ENCODE results near the gene UBE2E2.

DNA sequence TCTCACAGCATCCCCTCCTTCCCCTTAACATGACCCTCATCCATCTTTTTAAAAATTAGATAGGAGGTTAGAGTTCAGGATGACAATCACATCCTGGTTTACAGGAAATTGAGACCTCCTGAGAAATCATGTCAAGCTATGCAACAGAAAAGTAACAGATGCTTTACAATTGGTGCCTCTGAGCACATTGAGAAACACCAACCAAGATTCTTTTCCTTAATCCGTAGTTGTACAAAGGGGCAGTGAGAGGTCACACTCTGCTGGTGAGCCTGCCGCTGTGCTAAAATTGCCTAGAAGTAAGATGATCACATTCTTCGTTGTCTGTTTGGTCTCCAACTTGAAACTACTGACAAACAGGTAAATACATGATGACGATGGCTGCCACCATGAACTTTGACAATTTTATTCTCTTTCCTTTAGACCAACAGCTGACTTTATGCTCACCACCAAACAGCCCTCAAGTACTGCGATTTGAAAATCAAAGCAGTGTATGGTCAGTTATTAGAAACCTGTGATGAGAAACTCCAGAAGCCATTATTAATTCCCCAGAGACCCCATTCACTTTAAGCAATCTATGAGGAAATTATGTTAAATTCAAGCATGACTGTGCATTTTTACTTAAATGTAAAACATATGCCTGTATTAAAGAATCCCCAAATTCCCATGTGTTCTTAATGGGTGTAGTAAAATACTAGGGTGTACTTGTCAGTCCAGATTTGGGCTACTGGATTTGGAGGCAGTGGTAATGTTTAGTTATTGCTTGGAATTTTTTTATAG, 392.0 kb downstream of the UBE2E2 start:
- TF ChIP-seq, protein P1, sequence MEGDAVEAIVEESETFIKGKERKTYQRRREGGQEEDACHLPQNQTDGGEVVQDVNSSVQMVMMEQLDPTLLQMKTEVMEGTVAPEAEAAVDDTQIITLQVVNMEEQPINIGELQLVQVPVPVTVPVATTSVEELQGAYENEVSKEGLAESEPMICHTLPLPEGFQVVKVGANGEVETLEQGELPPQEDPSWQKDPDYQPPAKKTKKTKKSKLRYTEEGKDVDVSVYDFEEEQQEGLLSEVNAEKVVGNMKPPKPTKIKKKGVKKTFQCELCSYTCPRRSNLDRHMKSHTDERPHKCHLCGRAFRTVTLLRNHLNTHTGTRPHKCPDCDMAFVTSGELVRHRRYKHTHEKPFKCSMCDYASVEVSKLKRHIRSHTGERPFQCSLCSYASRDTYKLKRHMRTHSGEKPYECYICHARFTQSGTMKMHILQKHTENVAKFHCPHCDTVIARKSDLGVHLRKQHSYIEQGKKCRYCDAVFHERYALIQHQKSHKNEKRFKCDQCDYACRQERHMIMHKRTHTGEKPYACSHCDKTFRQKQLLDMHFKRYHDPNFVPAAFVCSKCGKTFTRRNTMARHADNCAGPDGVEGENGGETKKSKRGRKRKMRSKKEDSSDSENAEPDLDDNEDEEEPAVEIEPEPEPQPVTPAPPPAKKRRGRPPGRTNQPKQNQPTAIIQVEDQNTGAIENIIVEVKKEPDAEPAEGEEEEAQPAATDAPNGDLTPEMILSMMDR (IDR thresholded peaks at IDR 0.05), result no peak
- TF ChIP-seq POLR2A (IDR thresholded peaks at IDR 0.05), result no peak

Measured in ovary (tissue), 3 donors.